HG03095 (cell line): ENCODE data around the gene TK1.
A peak's percentile ranks its signal among the peaks of the same experiment; 100 is the strongest.
"Not testable (repeated sequence)": the region's sequence is repeated elsewhere in the genome, so short reads cannot be mapped to it uniquely, and the experiment has no call there.

Source experiments
- ATAC-seq: cut with Tn5 transposase; IDR thresholded peaks from one replicate; pipeline ENCODE4 v1.9.1; 2021; ENCODE audit warnings: moderate library complexity; ENCODE audit not compliant: unreplicated experiment

The TK1 gene

GRCh38 chr17:78180083-78180482, 6.8 kb downstream of the TK1 start:
- ATAC-seq: no peak

- ATAC-seq: no peak
Measured at GRCh38 chr17:78179372-78179771, 7.5 kb downstream of the TK1 start.

GRCh38 chr17:78176548-78177025, 10.3 kb downstream of the TK1 start:
- no peak for ATAC-seq

GRCh38 chr17:78175643-78175981, 11.2 kb downstream of the TK1 start:
- ATAC-seq: no peak

- no peak for ATAC-seq
Measured at GRCh38 chr17:78174870-78175642, 11.8 kb downstream of the TK1 start.

- ATAC-seq: no peak
Measured at GRCh38 chr17:78174346-78174869, 12.4 kb downstream of the TK1 start.

- ATAC-seq: peak; percentile 31
Measured at GRCh38 chr17:78173097-78173715, 13.6 kb downstream of the TK1 start.

- no peak for ATAC-seq
Measured at GRCh38 chr17:78172249-78173051, 14.4 kb downstream of the TK1 start.

GRCh38 chr17:78171591-78172248, 15.1 kb downstream of the TK1 start:
- not testable (repeated sequence) for ATAC-seq

GRCh38 chr17:78170692-78171590, 15.9 kb downstream of the TK1 start:
- no peak for ATAC-seq

GRCh38 chr17:78168903-78169793, 17.7 kb downstream of the TK1 start:
- ATAC-seq: no peak

GRCh38 chr17:78168242-78168902, 18.5 kb downstream of the TK1 start, which contains the start of gene SYNGR2:
TSS of gene SYNGR2 (plus strand) at chr17:78168581. CDS start at chr17:78168617, 36 bp downstream.
- ATAC-seq: no peak

GRCh38 chr17:78166416-78166815, 20.4 kb downstream of the TK1 start:
- no peak for ATAC-seq

GRCh38 chr17:78164748-78165607, 21.9 kb downstream of the TK1 start:
- ATAC-seq: no peak

- no peak for ATAC-seq
Measured at GRCh38 chr17:78163881-78164747, 22.7 kb downstream of the TK1 start.

- ATAC-seq: no peak
Measured at GRCh38 chr17:78159575-78160158, 27.2 kb downstream of the TK1 start.
